Measurements from ENCODE around the gene SEMA6A. TPM values are rescaled to one million over a fixed set of nuclear protein-coding genes. Genes with fewer than 3 reads are reported as not detected.

The SEMA6A gene
- total and polyA plus RNA-seq, 2 experiments from 2014 or later, result 233 to 400 TPM

GRCh38 chr5:116395631-116396203 lies 178.9 kb downstream of the SEMA6A start:
- DNase-seq (ENCODE audit: low spot score) (no peak), ATAC-seq (peak; percentile 56)
- Mint-ChIP-seq H3K4me1 (peaks cover 9% of the 10 kb centered on the region; the same call in 2 of the 3 replicates), H3K9me3 (no peaks in the 10 kb centered on the region), H3K36me3 (ENCODE audit: low read depth) (no peaks in the 10 kb centered on the region), H3K4me3 (no peak overlapping the region), H3K27me3 (ENCODE audit: insufficient read depth, low read depth, poor library complexity) (no peaks in the 10 kb centered on the region), H3K27ac (no peak overlapping the region)
- Histone ChIP-seq H3K27ac (ENCODE audit: low read depth) (no peak overlapping the region), H2AFZ (no peak overlapping the region; the same call in 1 of the 2 replicates), H3K4me1 (ENCODE audit: insufficient read depth) (no peaks in the 10 kb centered on the region), H3K9me2 (ENCODE audit: insufficient read depth) (no peaks in the 10 kb centered on the region), H3K79me2 (replicated peaks; ENCODE audit: insufficient read depth) (no peaks in the 10 kb centered on the region), H3K27me3 (ENCODE audit: insufficient read depth) (no peaks in the 10 kb centered on the region), H3F3A (replicated peaks; ENCODE audit: low read depth) (no peaks in the 10 kb centered on the region), H3K4me2 (no peak overlapping the region), H3K4me3 (no peak overlapping the region), H3K36me3 (ENCODE audit: insufficient read depth) (no peaks in the 10 kb centered on the region), H4K20me1 (replicated peaks; ENCODE audit: insufficient read depth) (no peaks in the 10 kb centered on the region)
- no peak for TF ChIP-seq NANOG (IDR thresholded peaks at IDR 0.05; ENCODE audit: borderline replicate concordance)
- no peak for TF ChIP-seq ZNF114 (CRISPR knock-in tag; IDR thresholded peaks at IDR 0.05)
- TF ChIP-seq JUNB (IDR thresholded peaks at IDR 0.05; ENCODE audit: unreplicated experiment), result no peak
- no peak for TF ChIP-seq ETS1 (IDR thresholded peaks at IDR 0.05)
- TF ChIP-seq EZH2phosphoT487 (IDR thresholded peaks at IDR 0.05; ENCODE audit: unreplicated experiment), result no peak
- TF ChIP-seq POLR2AphosphoS5 (IDR thresholded peaks at IDR 0.05; ENCODE audit: low read depth), result no peak
- TF ChIP-seq ZNF331 (CRISPR knock-in tag; IDR thresholded peaks at IDR 0.05; ENCODE audit: low read depth), result no peak
- TF ChIP-seq CTCF (conservative IDR thresholded peaks at IDR 0.05; ENCODE audit: low read depth in 2 of 2), result no peak
- TF ChIP-seq CREB1 (CRISPR knock-in tag; IDR thresholded peaks at IDR 0.05; ENCODE audit: low read depth), result no peak
- no peak for TF ChIP-seq ZNF462 (CRISPR knock-in tag; IDR thresholded peaks at IDR 0.05)
- TF ChIP-seq EZH2 (IDR thresholded peaks at IDR 0.05; ENCODE audit: low read depth, unreplicated experiment), result no peak
- TF ChIP-seq STAT1 (IDR thresholded peaks at IDR 0.05; ENCODE audit: unreplicated experiment), result no peak
- no peak for TF ChIP-seq REST (IDR thresholded peaks at IDR 0.05; ENCODE audit: unreplicated experiment)

Data from GM23338 (cell line).